Stimulated activated naive CD8-positive, alpha-beta T cell treated with anti-CD3 and anti-CD28 coated beads, Interleukin-15, Interleukin-2, amounts not matched to agents 100 ng/mL and 50 ng/mL, for 24 hours (primary cell): ENCODE data around the gene CASP3.

Source experiments
- H3K27ac Mint-ChIP-seq: one replicate; pipeline ENCODE4 v1.8.0; 2021; ENCODE audit warnings: mild to moderate bottlenecking, mixed read lengths
- H3K27me3 Mint-ChIP-seq: one replicate; pipeline ENCODE4 v1.8.0; 2021; ENCODE audit warnings: mixed read lengths
- H3K36me3 Mint-ChIP-seq: one replicate; pipeline ENCODE4 v1.8.0; 2021; ENCODE audit warnings: low read depth, mixed read lengths
- H3K4me1 Mint-ChIP-seq: one replicate; pipeline ENCODE4 v1.8.0; 2021; ENCODE audit warnings: low read depth, mixed read lengths
- H3K4me3 Mint-ChIP-seq: one replicate; pipeline ENCODE4 v1.8.0; 2021; ENCODE audit warnings: mild to moderate bottlenecking, mixed read lengths
- H3K9me3 Mint-ChIP-seq: one replicate; pipeline ENCODE4 v1.8.0; 2021; ENCODE audit warnings: mixed read lengths

The CASP3 gene

DNA sequence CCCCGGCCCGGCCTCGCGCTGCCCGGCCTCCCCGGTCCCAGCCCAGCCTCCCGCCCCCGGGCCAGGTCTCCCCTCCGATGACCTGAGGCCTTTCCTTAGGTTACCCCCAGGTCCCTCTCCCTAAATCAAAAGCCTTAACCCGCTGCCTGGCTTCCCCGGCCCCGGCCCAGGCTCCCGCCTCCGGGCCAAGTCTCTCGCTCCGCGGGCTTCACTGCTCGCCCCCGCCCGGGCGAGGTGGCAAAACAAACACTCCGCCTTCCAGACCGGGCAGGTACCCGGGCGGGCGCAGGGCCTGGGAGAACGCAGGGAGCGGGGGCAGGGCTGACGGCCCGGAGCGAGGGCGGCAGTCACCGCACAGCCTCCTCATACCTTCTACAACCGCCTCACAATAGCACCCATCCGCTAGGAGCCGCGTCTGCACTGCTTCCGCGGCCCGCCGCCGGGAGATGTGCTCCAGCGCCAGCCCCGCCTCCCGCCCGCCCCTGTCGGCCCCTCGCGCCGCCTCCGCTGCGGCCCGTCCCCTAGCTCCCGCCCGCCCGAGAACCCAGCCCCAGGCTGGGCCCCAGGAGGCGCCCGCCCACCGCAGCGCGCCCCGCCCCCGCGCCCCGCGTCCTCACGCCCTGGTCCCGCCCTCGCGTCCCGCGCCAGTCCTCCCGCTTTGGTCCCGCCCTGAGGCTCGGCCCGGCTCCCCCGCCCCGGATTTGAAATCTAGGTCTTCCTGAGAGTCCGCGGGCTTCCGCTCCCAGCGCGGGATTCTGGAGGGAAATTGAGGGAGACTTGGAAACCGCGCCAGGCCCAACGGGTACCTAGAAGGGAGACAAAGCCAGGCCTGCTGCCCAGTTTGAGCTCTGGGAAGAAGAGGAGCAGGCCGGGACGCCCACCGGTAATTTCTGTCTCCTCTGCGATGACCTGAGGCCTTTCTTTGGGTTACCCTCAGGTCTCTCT lies at the start of gene CASP3, which contains the start of gene PRIMPOL:
CASP3 (minus strand) TSS at position 422 of the 945 bp plus-strand sequence. CDS start 10,994 bp downstream, outside the sequence.
PRIMPOL (plus strand) TSS at position 713 of the 945 bp plus-strand sequence. CDS start 7,403 bp downstream, outside the sequence.
- Mint-ChIP-seq H3K27me3 (no peaks in the 10 kb centered on the region), H3K9me3 (no peaks in the 10 kb centered on the region), H3K4me3 (peak within 1 kb of the TSS; percentile 93), H3K4me1 (peaks cover 53% of the 10 kb centered on the region), H3K36me3 (peaks cover 46% of the 10 kb centered on the region), H3K27ac (peak within 1 kb of the TSS; percentile 96)

DNA sequence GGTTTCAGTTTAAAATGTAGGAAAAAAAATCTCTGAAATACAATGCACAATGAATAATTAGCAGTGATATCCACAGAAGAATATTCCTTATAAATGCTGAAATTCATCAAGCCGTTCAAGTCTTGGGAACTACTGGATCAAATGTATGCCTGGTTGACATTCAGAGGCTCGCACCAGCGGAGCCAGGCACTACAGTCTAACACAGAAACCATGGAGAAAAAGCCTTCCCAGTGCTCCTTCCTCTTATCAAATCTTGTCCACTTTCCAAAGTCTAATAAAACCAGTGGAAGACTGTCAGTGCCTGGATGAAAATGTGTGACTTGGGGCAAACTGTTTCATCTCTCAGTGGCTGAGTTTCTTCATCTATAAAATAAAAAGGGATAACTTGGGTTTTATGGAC lies 48.7 kb upstream of the CASP3 start:
- H3K9me3 Mint-ChIP-seq = no peaks in the 10 kb centered on the region
- no peaks in the 10 kb centered on the region for H3K27me3 Mint-ChIP-seq
- no peaks in the 10 kb centered on the region for H3K4me1 Mint-ChIP-seq
- no peak overlapping the region for H3K4me3 Mint-ChIP-seq
- peaks cover 64% of the 10 kb centered on the region for H3K36me3 Mint-ChIP-seq
- no peak overlapping the region for H3K27ac Mint-ChIP-seq

DNA sequence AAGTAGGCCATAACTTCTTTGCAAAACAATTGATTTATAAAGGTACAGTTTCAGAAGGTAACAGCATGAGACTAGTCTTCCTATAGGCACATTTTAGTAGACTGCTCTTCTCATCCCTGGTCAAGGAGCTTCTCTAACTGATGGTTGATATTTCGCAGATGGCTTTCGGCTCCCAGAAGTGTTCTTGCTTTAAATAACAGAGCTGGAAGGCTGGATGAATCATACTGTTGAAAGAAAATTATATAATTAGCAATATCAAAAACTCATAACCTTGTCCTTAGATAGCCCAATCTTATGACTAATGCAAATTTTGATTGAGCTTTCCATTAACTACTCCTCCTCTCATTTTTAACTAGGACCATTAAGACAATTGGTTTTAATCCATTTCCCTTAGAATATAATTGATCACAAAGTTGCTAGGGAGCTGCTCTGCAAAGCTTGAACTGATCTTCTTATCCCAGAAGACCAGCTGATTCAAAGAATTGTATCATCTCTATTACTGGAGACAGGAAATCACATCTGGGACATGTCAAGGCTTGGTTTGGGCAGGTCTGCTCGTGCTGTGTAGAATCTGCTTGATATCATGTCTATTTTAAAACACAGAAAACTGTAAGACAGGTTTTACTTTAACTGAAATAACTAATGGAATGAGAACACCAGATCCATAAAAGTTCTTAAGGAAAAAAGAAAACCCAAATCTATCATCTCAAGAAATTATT lies 46.1 kb upstream of the CASP3 start:
- no peaks in the 10 kb centered on the region for H3K27me3 Mint-ChIP-seq
- no peaks in the 10 kb centered on the region for H3K4me1 Mint-ChIP-seq
- H3K36me3 Mint-ChIP-seq = peaks cover 59% of the 10 kb centered on the region
- no peak overlapping the region for H3K27ac Mint-ChIP-seq
- no peak overlapping the region for H3K4me3 Mint-ChIP-seq
- no peaks in the 10 kb centered on the region for H3K9me3 Mint-ChIP-seq

DNA sequence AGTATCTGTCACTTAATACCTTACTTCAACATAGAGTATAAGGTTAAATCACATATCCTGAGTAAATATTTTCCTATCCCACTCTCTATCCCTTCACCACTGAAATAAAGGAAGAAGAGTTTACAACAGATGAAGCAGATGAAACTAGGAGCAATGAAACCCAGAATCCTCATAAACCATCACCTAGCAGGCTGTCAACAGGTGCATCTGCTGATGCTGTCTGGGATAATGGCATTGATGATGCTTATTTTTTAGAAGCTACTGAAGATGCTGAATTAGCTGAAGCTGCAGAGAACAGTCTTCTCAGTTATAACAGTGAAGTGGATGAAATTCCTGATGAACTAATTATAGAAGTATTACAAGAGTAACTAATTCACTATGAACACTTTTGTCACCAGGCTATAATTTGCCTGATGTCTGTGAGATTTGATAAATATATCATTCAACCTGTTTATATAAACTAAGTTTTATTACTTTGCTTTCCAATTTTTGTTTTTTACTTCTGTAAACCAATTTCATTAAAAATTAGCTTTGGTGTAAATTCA lies 45.2 kb upstream of the CASP3 start:
- Mint-ChIP-seq H3K36me3 (peaks cover 57% of the 10 kb centered on the region), H3K27me3 (no peaks in the 10 kb centered on the region), H3K9me3 (no peaks in the 10 kb centered on the region), H3K4me3 (no peak overlapping the region), H3K27ac (no peak overlapping the region), H3K4me1 (no peaks in the 10 kb centered on the region)

DNA sequence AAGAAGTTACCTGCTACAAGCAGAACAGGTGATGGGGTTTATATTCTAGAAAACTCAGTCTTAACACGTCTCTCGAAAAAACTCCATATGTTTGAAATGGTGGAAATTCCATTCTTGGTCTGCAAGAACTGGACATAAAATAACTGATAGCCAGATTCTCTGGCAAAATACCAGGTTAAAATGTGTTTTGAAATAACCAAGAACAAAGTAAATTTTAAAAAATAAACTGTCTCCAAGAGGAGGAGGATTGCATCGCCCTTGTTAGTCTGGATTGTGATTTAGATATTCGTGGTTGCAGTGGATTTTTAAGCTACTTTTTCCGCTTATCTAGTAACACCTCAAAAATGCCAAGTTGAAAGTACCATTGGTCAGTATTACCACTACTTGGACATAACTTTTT lies 43.8 kb upstream of the CASP3 start:
- Mint-ChIP-seq H3K4me1 (peaks cover 6% of the 10 kb centered on the region), H3K27me3 (no peaks in the 10 kb centered on the region), H3K9me3 (no peaks in the 10 kb centered on the region), H3K36me3 (peaks cover 55% of the 10 kb centered on the region), H3K4me3 (no peak overlapping the region), H3K27ac (no peak overlapping the region)

DNA sequence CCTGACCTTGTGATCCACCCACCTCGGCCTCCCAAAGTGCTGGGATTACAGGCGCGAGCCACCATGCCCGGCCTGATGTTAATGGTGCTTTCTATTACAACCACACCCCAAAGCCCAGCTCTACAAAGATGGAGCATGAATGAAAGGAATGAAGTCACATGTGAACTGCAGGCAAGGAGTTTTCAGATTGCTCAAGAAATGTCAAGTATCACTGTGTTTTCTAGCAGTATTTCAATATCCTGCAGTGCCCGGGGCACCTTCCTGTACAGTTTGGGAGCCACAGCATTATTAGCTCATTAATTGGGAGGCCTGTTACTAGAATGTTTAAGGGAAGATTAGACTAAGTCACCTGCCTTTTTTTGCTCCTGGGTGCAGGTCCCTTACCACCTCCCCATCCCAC lies 40.4 kb upstream of the CASP3 start:
- Mint-ChIP-seq H3K36me3 (peaks cover 35% of the 10 kb centered on the region), H3K27ac (no peak overlapping the region), H3K9me3 (no peaks in the 10 kb centered on the region), H3K27me3 (no peaks in the 10 kb centered on the region), H3K4me1 (peaks cover 12% of the 10 kb centered on the region), H3K4me3 (no peak overlapping the region)

DNA sequence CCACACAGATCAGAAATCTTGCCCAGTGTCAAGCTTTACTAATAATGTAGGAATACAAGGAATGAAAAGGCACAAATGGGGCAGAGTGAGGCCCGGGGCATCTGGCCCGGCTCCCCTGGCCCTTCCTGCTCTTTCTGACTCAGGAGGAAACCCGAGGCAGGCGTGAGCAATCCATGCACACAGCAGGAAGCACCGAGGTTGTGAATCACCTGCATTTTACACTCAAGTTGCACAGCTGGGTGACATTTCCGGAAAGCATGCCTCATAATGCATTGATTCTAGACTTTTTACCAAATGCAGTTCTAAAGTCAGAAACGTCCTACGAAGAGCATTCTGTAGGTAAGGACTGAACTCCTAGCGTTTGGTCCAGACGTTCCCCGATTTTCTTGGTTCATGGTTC lies 39.2 kb upstream of the CASP3 start:
- H3K9me3 Mint-ChIP-seq = no peaks in the 10 kb centered on the region
- H3K4me1 Mint-ChIP-seq = peaks cover 12% of the 10 kb centered on the region
- H3K4me3 Mint-ChIP-seq = no peak overlapping the region
- no peak overlapping the region for H3K27ac Mint-ChIP-seq
- H3K27me3 Mint-ChIP-seq = no peaks in the 10 kb centered on the region
- peaks cover 30% of the 10 kb centered on the region for H3K36me3 Mint-ChIP-seq

DNA sequence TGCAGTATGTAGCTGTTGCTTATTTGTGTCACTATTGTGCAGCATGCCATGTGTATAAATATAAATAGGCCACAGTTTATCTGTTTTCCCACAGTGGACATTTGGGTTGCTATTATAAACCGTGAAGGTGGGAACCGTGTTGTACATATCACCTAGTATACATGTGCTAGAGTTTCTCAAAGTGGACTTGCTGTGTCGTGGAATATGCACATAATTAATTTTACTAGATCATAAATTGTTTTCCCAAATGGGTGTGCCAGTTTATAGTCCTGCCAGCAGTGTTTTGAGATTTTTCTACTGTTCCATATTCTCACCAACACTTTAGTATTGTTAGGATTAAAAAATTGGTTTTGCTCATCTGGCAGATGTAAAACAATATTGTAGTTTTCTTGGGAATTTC lies 38.8 kb upstream of the CASP3 start:
- Mint-ChIP-seq H3K4me3 (no peak overlapping the region), H3K27me3 (no peaks in the 10 kb centered on the region), H3K9me3 (no peaks in the 10 kb centered on the region), H3K27ac (no peak overlapping the region), H3K4me1 (peaks cover 12% of the 10 kb centered on the region), H3K36me3 (peaks cover 28% of the 10 kb centered on the region)

DNA sequence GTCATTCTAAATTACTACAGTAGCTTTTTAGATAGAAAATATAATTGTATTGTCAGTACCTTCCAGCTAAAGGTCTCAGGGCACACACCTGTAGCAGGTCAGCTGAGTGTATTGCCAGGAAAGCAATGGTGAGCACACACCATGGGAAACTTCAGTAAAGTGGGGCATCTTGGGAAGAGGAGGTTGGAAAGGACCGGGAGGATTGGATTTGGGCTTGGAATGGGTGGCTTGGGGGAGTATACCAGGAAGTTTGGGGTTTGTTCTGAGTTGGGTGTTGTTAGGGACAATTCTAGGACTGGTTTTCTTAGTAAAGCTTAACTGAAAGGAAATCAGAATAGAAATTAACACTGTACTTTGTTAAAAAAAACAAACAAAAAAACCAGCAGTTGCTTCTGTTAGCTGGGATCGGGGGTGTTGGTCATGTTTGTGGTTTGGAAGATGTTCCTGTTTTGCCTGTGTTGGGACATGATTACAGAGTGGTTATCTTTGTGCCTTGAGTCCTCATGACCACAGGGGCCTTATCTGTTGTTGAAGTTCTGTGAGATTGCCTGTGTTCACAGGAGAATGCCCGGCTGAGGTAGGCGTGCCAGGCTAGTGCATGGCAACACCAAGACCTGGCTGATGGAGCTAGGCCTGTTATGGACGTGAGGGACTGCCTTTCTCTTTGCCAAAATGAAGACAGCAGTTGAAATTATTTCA lies 35.4 kb upstream of the CASP3 start:
- no peak overlapping the region for H3K4me3 Mint-ChIP-seq
- no peak overlapping the region for H3K27ac Mint-ChIP-seq
- H3K36me3 Mint-ChIP-seq = peaks cover 24% of the 10 kb centered on the region
- H3K9me3 Mint-ChIP-seq = no peaks in the 10 kb centered on the region
- H3K4me1 Mint-ChIP-seq = peaks cover 12% of the 10 kb centered on the region
- no peaks in the 10 kb centered on the region for H3K27me3 Mint-ChIP-seq

DNA sequence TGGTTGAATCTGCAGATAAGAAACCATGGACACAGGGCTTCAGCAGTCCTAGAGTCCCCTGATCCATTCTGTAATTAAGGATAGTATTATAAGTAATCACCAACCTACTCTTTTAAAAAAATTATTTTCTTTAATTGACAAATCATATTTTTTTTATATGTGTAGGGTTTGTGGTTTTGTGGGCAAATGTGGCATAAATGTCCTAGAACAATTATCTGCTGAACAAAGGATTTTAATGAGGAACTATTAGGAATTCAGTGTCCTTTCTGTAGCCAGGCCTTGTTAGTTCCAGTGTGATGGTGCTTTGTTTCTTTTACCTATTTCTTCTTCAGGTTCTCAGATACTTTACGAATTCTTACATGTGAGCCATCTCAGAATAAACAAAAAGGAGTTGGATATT lies 32.7 kb upstream of the CASP3 start:
- peaks cover 27% of the 10 kb centered on the region for H3K36me3 Mint-ChIP-seq
- no peak overlapping the region for H3K4me3 Mint-ChIP-seq
- no peak overlapping the region for H3K27ac Mint-ChIP-seq
- H3K27me3 Mint-ChIP-seq = no peaks in the 10 kb centered on the region
- H3K9me3 Mint-ChIP-seq = no peaks in the 10 kb centered on the region
- H3K4me1 Mint-ChIP-seq = peaks cover 5% of the 10 kb centered on the region

DNA sequence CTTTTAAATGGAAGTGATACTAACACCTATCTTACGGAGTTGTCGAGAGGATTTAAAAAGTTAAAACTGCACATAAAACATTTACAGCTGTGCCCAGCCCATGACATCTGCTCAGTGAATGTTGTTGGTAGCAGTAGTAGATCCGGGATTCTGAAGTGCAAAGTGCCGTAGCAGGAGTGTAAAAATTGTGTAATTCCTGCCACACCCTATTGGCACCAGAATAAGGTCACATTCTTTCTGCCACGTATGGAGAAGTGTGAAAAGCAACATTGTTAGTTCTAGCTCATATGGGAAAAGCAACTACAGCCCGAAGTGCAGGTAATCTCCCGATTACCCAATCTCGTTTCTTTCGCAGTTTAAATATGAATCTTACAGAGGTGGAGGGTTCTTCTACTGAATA lies 31.5 kb upstream of the CASP3 start:
- Mint-ChIP-seq H3K27ac (no peak overlapping the region), H3K4me3 (no peak overlapping the region), H3K36me3 (peaks cover 27% of the 10 kb centered on the region), H3K4me1 (peaks cover 5% of the 10 kb centered on the region), H3K27me3 (no peaks in the 10 kb centered on the region), H3K9me3 (no peaks in the 10 kb centered on the region)

DNA sequence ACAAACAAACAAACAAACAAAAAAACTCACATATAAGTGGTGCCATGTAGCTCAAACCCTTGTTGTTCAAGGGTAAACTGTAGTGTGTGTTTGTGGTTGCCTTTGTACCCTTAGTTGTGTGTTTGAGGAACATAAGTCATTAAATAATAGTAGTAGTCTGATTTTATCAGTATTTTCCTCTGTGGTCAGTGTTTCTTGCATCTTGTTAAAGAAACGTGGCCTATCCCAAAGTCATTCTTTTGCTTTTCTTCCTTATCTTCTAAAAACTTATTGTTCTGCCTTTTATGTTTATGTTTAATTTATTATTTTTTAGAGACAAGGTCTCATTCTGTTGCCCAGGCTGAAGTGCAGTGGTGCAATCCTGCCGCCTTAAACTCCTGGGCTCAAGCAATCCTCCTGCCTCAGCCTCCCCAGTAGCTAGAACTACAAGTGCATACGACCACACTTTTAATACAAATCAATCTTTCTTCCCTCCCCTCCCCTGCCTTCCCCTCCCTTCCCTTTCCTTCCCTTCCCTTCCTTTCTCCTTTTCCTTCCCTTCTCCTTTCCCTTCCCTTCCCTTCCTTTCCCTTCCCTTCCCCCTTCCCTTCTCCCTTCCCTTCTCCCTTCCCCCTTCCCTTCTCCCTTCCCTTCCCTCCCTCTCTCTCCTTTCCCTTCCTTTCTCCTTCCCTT lies 26.7 kb upstream of the CASP3 start:
- Mint-ChIP-seq H3K27me3 (no peaks in the 10 kb centered on the region), H3K4me3 (no peak overlapping the region), H3K4me1 (no peaks in the 10 kb centered on the region), H3K36me3 (peaks cover 37% of the 10 kb centered on the region), H3K27ac (no peak overlapping the region), H3K9me3 (no peaks in the 10 kb centered on the region)

DNA sequence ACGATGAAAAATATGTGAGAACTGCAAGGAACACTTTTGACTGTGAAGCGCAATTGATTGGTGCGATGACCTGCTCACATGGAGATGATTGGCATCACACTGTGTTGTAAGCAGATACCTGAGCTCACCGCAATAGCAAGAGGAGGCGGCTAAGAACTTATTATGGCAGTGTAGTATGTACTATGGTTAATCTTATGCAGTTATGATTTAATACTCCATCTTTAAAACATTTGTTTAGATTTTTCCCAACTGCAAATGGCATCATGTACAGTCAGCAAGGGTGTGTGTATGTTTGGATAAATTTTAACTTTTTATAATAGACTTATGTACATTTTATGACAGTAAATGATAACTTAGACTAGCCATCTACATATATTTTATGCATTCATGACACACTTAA lies 25.8 kb upstream of the CASP3 start:
- H3K27ac Mint-ChIP-seq = no peak overlapping the region
- H3K4me1 Mint-ChIP-seq = no peaks in the 10 kb centered on the region
- H3K9me3 Mint-ChIP-seq = no peaks in the 10 kb centered on the region
- H3K36me3 Mint-ChIP-seq = peaks cover 34% of the 10 kb centered on the region
- H3K4me3 Mint-ChIP-seq = no peak overlapping the region
- no peaks in the 10 kb centered on the region for H3K27me3 Mint-ChIP-seq

DNA sequence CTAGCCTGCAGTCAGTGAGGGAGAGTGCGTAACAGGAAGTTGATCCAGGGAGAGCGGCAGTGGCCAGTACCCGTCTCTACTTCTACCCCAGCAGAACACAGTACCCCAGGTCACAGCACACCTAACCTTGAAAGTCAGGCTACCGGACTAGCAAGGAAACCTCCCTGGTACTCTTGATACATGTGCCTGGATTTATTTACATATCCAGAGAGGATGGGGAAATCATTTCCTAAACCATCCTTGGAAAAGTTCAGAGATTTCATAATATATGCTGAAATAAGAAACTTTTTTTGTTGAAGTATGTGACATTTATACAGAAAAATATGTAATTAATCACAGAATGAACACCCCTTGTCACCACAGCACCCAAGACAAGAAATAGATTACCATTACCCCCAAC lies 24.8 kb upstream of the CASP3 start:
- no peak overlapping the region for H3K27ac Mint-ChIP-seq
- H3K36me3 Mint-ChIP-seq = peaks cover 39% of the 10 kb centered on the region

More for the DNA sequence above, 24.8 kb upstream of the CASP3 start:
- no peak overlapping the region for H3K4me3 Mint-ChIP-seq
- H3K9me3 Mint-ChIP-seq = no peaks in the 10 kb centered on the region
- peaks cover 9% of the 10 kb centered on the region for H3K4me1 Mint-ChIP-seq
- no peaks in the 10 kb centered on the region for H3K27me3 Mint-ChIP-seq
